Right renal pelvis (tissue), 4 donors: ENCODE data around the gene MMP17. TPM values are rescaled to one million over a fixed set of nuclear protein-coding genes. Genes with fewer than 3 reads are reported as not detected.
"Not testable (repeated sequence)": the region's sequence is repeated elsewhere in the genome, so short reads cannot be mapped to it uniquely, and the experiment has no call there.

Source experiments
- DNase-seq, 4 donors: peaks; one replicate each; pipeline ENCODE4 v3.0.0-alpha.2; 2013; ENCODE audit warnings: low read depth in 4 of 4, low spot score in 3 of 4, missing footprints in 1 of 4
- polyA plus RNA-seq, 4 donors: library from polyadenylated mRNA; unstranded; fragments of 120-200 nt; gene quantifications; one replicate each; pipeline ENCODE4 v1.2.1, GENCODE V29; 2013; ENCODE audit not compliant: insufficient read length in 4 of 4

Gene MMP17
- polyA plus RNA-seq, 4 donors = 0.89 to 2.4 (median 1.1) TPM

DNA sequence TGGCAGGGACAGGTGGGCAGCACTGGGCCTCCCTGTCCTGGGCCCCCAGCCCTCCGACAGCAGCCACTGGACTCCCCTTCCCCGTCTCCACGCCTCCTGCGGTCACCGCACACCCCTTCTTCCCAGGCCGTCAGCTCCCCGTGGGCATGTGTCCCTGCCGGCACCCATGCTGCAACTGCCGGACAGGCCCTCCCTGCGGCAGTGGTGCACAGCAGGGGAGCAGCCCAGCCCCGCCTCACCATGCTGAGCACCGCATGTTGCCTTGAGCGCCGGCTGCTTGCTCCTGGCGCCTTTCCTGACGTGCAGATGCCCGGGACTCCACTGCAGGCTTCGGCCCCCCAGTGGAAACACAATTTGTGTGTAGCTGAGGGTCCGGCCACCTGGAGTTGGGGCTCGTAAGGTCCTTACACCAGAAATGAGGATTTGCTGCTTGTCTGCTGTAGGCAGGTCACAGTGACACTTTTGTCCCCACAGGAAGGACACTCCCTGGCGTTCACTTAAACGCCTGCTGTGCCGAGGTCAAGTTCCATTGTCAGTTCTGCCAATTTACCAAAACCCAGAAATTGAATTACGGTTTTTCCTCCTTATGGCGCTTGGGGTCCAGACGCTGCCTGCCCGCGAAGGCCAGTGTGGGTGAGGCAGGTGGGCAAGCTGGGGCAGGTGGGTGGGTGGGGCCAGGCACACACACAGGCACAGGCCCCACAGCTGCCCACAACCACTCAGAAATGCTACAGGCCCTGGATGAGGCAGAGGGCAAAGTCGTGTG is 28.2 kb upstream of the MMP17 start:
- no peak for DNase-seq

DNA sequence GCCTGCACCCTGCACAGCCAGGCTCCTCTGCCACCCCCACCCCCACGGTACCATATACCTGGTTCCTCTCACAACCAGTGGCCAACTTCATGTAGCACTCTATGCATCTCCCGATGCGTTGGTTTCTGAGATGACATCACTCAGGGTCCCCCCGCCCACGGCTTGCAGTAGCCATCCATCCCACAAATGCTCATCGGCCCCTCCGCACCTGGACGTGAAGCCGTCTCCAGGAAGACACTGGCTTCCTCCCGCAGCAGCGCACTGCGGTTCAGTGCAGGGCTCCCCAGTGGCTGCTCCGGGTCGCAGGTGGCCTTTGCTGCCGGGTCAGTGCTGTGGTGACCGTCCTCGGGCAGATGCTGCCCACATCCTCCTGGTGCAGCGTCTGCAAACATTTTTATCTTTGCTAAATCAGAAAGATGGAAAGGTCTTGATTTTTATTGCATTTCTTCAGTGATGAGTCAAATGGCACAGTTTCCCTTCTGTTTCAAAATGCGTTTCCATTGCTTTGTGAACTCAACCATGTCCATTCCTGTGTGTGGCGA is 27.5 kb upstream of the MMP17 start:
- DNase-seq = no peak

DNA sequence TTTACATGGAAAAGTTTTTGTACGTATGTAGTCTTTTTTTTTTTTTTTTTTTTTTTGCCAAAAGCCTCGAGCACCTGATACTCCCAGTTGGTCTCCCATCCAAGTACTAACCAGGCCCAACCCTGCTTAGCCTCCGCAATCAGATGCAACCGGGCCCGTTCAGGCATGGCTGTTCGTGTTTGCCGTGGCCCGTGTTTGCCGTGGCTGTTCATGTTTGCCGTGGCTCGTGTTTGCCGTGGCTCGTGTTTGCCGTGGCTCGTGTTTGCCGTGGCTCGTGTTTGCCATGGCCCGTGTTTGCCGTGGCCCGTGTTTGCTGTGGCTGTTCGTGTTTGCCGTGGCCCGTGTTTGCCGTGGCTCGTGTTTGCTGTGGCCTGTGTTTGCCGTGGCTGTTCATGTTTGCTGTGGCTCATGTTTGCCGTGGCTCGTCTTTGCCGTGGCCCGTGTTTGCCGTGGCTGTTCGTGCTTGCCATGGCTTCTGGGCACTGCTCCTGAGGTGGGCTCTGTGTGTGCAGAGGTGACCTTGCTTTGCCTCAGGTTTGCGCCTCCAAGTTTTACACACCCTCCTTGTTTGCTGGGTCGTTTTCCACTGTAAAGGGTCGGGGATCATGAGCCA is 26.8 kb upstream of the MMP17 start:
- DNase-seq = no peak

DNA sequence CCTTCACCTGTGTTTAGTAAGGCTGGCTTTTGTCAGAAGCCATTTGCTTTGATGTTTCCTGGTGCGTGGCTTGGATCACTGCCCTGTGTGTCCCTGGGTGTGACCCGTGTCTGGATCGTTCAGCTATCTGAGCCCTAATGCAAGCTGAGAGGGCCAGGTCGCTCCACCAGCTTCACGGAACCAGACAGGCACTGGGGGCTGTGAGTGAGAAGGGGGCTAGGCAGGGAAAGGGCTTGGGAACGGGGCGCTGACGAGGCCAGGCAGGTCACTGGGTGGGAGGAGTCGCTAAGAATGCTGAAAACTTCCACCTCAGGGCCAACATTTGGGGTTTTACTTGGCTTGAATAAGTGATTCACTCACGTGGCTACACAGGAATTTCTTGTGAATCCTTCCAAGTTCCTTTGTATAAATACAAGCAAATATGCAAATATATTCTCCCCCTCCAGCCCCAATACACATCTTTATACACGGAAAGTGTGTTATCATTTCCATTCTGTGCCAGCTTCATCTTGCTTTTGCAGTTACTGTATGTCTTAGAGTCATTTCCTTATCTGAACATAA is 24.2 kb upstream of the MMP17 start:
- DNase-seq = no peak

DNA sequence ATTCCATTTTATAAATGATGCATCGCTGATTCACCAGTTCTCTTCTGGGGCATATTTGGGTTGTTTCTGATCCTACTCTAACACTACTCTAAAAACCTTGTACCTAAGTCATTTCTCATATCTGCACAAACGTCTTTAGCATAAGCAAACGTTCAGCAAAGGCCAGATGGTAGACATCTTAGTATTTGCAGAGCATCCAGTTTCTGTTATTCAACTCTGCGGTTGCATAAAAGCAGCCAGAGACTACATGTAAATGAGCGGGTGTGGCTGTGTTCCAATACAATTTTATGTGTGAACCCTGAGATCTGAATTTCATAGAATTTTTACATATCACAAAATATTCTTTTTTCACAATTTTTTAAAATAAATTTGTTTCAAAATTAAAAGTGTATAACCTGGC is 22.8 kb upstream of the MMP17 start:
- no peak for DNase-seq

DNA sequence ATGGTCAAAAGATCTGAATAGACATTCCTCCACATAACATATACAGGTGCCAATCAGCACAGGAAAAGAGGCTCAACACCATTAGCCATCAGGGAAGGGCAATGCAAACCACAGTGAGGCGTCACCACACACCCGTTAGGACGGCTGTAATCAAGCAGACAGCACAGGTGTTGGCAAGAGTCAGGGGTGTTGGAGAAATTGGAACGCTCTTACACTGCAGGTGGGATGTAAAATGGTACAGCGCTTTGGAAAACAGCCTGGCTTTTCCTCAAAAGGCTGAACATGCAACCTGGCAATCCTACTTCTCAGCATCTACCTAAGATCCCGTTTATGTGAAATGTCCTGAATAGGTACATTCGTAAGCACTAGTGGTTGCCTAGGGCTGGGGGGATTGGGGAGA is 21.5 kb upstream of the MMP17 start:
- DNase-seq = no peak

DNA sequence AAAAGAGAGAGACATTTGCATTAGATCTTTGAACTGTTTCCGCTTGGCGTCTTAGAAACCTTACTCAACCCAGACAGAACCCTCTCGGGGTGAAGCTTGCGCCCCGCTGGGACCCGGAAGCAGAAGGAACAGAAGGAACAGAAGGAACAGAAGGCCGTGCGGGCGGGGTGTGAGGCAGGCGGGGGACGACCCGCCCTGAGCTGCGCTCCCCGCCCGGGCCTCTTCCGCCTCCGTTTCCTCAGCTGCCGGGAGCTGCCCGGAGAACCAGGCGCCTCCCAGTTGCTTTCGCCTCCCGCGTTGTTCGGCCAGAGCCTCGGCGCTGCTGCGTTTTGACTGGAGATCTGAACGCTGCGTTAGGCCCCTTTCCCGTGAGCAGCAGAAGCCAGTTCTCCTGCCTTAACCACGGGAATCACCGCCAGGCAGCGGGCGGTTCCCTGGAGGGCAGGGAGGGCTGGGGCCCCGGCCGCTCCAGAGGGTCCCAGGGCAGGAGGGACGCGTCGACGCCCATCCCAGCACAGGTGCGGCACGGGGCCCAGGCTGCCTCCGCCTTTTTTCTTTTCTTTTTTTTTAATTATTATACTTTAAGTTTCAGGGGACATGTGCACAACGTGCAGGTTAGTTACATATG is 19.3 kb upstream of the MMP17 start:
- no peak for DNase-seq

DNA sequence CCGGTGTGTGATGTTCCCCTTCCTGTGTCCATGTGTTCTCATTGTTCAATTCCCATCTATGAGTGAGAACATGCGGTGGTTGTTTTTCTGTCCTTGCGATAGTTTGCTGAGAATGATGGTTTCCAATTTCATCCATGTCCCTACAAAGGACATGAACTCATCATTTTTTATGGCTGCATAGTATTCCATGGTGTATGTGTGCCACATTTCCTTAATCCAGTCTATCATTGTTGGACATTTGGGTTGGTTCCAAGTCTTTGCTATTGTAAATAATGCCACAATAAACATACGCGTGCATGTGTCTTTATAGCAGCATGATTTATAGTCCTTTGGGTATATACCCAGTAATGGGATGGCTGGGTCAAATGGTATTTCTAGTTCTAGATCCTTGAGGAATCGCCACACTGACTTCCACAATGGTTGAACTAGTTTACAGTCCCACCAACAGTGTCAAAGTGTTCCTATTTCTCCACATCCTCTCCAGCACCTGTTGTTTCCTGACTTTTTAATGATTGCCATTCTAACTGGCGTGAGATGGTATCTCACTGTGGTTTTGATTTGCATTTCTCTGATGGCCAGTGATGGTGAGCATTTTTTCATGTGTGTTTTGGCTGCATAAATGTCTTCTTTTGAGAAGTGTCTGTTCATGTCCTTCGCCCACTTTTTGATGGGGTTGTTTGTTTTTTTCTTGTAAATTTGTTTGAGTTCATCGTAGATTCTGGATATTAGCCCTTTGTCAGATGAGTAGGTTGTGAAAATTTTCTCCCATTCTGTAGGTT is 18.5 kb upstream of the MMP17 start:
- not testable (repeated sequence) for DNase-seq

DNA sequence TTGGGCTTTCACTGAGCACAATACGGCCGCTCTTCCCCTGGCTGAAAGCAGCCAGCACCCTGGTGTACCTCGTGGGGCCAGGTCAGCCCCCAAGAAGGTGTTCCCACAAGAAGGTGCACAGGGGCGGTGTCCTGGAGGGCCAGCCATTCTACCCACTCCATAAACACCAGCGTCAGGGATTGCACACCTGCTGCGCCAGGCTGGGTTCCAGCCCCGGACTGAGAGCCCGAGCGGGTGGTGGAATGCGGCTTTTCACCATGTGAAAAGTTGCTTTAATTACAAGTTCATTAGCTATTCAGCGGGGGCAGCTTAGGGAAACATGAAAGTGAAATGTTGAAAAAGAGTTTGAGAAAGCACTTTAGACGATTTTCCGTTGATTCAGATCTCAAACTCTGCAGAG is 17.5 kb upstream of the MMP17 start:
- no peak for DNase-seq

DNA sequence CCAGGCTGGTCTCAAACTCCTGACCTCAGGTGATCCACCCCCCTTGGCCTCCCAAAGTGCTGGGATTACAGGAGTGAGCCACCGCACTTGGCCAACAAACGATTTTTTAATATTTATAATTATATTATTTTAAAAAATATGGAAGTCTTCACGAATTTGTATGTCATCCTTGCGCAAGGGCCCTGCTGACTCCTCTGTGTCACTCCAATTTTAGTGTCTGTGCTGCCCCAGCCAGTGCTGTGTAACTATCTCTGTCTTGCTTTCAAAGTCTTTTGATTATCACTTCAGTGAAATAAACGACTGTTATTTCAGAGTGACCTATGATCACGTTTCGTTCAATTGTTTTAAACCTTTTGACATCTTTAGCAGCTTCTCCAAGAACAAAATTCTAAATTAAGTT is 13.1 kb upstream of the MMP17 start:
- no peak for DNase-seq

DNA sequence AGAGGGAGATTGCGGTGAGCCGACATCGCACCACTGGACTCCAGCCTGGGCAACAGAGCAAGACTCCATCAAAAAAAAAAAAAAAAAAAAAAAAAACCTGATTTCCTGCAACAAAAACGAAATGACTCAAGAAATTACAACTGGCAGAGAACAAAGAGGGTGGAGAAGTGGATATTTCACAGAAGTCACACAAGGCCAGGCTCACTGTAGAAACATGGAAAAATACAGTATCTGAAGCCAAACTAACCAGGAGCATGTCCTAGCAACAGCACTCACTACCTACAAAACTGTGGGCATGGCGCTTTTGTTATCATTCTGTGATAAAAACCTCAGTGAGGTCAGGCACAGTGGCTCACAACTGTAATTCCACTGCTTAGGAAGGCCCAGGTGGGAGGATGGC is 11.7 kb upstream of the MMP17 start:
- no peak for DNase-seq

DNA sequence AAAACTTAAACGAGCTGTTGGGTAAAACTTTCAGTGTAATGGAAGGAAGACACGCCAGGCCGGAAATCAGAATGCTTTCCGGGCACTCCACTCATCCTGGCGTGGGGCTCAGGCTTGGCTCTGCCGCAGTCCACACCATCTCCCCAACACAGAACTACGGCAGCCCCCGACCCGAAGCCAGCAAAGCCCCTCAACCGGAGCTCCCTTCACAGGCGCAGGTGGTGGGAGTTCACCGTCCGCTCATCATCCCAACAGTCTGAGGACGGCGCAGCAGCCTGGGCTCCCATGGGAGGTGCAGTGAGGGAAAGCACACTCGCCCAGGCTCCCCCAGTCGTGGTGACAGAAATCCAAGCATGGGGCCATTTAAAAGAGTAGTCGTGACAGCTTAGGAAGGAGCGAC is 11.0 kb upstream of the MMP17 start:
- DNase-seq = no peak

DNA sequence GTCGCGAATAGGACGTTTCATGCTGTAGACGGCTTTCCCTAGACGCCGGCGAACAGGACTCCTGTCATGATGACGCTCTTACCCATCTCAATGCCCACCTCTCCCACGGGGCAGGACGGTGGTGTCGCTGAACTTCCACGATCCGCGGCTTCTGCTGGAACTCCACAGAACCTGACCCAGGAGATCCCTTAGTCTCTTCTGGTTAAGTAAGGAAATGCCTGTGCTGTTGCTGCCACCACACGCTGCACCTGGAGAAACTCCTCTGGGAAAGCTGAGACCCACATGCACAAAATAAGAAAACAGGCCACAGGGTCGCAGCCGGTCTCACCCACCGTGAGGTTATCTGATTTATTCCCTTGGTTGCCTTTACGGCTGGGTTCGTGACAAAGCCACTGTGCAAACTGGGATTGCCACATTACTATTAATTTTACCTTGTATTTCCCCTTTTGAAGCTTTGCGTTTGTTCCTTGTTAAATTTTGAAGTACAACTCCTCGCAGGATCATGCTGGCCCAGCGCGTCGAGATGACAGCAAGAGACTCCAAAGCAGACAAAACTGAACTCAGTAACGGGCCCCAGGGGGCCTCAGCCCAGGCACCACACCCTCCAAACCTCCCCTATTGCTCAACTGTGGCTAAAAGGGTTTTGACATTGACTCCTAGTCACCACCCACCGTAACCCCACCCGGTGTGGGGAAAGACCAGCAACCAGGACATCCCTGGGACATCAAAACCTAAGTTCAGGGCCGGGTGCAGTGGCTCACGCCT is 9.2 kb upstream of the MMP17 start:
- no peak for DNase-seq

DNA sequence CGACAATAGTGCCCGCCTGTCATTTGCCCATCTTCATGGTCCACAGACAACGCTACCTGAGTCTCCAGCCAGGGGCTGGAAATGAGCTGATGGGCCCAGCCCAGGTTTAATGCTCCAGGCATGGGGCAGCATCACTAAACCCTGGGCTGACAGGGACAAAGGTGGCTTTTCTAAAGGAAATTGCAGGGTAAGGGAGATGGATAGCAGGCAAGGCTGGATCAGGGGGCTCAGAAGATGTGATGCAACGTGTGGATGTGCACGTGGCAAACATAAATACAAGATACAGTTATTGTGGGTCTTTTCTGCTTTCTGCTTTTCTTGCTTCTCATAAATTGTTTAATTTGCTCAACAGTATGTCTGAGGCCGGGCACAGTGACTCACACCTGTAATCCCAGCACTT is 3.7 kb upstream of the MMP17 start:
- no peak for DNase-seq

DNA sequence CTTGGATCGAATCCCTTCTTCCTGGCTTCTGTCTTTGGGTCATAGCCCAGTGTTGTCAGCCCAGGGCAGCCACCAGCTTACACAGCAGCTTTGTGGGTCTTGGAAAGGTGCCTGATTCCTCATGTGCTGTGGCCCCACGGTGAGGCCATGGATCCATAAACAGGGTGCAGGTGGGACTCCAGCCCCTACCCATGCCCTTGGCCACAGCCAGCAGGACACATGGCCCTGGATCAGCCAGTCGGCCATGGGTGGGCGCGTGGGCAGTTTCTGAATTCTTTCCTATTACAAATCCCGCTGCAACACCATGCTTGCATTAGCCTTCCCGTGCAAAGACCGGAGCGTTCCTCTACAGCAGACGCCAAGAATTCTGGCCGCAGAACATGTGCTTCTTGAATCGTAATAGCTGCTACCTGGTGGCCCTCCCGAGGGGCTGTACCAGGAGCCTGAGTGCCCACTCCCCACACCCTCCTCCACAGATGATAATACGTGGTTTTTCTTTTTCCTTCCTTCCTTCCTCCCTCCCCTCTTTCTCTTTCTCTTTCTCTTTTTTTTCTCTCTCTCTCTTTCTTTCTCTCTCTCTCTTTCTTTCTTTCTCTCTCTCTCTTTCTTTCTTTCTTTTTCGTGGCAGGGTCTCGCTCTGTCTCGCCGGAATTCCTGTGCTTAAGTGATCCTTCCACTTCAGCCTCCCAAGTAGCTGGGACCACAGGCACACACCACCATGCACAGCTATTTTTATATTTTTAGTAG is 2.9 kb upstream of the MMP17 start:
- DNase-seq = no peak

DNA sequence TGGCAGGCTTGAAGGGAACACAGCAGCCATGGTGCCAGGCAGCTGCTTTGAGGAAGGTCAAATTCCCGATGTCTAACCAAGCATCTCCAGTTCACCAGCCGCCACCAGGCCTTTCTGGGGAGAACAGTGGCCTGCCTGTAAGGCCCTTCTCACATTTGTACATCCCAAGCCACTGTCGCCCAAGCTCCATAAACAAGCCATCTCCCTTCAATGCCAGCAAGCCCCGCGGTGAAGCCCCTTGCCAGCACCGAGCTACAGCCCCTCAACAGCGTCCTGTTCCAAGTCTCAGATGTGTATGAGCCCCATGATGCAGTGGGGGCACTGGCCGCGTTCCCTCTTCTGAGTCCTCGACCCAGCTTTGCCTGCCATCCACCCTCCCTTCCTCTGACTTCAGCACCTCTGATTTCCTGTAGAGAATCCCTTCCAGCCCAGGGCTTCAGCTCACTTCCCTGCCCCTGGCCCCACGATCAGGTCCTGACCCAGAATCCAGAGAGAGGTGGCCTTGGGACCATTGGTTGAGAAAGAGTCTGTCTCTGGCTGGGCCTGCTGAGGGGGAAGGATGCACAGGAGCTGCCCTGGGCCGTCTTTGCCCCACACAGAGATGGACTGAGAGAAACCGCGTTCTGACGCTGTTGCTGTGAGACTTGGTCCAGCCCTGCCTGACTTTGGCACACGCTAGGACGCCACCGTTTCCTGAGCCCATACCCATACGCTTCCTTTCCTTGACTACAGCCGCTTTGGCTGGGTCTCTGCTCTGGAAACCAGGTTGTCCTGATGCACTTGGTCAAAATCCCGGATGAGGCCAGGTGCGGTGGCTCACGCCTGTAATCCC is 1.9 kb upstream of the MMP17 start:
- no peak for DNase-seq

DNA sequence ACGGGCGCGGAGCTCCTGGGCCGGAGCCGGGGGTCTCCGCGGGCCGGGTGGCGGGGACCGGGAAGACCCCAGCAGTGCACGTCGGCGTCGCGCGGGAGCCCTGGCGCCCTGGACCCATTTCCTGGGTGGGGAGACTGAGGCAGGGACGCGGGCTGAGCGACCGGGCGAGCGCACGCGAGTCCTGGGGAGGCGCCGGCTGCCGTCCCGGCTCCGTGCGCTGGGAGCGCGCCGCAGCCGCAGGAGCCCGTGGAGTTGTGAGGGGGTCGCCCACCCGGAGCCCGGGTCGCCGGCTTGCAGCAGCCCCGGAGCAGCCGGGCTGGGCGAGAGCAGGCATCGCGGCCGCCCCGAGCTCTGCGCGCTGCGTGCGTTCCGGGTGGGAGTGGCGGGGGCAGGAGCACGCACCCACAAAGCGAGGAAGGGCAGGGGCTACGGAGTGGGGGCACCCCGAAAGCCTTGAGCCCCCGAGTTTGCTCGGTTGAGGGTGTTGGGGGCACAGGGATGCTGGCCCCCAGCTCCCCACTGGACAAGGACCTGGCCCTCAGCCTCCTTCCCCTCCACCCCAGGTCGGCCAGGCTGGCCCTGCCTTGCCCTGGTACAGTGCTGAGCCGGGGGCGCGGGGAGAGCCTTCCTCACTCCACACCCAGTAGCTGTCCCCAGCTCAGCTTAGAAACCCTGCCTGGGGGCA is 620 bp downstream of the MMP17 start:
- no peak for DNase-seq

DNA sequence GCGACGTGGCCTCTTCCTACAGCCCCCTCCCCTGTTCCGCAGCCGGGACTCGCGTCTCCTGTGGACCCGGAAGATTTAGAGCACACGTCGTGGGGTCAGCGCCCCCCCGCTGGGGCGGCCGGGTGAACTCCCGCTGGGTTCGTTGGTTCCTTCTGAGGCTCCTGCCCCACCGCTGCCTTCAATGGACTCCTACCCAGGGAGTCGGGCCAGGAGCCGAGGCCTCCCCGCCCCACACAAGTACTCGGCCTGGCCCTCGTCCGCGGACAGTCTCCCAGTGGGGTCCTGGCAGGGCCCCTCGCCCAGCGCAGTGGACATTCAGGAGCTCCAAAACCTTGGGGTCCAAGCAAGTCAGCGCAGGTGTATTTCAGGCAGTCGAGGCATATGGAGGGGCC is 1.2 kb downstream of the MMP17 start:
- DNase-seq = no peak
